NCI-H2107 treated with DMSO at 0.1 percent for 48 hours (cell line): ENCODE measurements around the gene MOG.

Source experiments
- DNase-seq: peaks from one replicate; lab custom pipeline; 2025; ENCODE audit not compliant: unreplicated experiment; lab: John Stamatoyannopoulos, UW

Gene MOG

DNA sequence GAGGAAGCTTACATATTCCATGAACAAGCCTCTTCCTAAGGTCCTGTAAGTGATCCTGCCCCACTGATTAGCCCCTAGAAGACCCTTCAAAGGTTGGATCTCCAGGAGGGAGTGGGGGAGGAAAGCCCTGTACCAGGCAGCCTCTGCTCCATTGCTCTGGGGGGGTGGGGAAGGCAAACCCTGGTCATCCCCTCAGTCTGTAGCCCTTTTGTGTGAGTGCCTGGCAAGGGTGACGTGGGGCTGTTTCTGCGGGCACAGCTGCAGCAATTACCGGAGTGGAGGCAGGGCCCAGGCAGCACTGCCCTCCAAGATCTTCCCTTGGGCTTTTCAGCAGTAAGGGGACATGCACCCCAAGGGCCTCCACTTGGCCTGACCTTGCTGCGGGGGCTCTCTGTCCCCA is at the start of gene MOG:
Gene MOG (plus strand): TSS at position 295 of the 400 bp plus-strand sequence. CDS start 118 bp downstream, outside the sequence.
- DNase-seq = no peak

GRCh38 chr6:29608131-29608530 is 48.8 kb upstream of the MOG start:
- no peak for DNase-seq

GRCh38 chr6:29610540-29610939 is 46.4 kb upstream of the MOG start:
- no peak for DNase-seq

DNA sequence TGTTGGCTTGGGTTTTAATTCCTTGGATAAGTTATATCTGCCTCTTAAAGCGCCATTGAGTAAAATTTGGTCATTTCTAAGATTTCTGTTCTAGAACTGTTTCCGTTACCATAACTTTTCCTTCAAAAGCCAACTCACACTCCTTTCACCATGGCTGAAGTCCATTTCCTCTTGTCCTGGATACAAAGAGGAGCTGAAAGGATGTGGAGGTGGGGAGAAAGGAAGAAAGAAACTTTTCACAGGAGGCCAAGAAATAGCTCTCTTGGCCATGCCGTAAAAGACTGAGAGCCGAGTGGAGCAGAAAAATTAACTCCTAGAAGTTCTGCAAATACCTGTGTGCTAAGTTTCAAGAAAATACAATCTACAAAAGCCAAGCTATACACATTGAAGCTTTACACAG is 45.5 kb upstream of the MOG start:
- DNase-seq = no peak

GRCh38 chr6:29617782-29618554 is 38.9 kb upstream of the MOG start:
- DNase-seq = no peak

DNA sequence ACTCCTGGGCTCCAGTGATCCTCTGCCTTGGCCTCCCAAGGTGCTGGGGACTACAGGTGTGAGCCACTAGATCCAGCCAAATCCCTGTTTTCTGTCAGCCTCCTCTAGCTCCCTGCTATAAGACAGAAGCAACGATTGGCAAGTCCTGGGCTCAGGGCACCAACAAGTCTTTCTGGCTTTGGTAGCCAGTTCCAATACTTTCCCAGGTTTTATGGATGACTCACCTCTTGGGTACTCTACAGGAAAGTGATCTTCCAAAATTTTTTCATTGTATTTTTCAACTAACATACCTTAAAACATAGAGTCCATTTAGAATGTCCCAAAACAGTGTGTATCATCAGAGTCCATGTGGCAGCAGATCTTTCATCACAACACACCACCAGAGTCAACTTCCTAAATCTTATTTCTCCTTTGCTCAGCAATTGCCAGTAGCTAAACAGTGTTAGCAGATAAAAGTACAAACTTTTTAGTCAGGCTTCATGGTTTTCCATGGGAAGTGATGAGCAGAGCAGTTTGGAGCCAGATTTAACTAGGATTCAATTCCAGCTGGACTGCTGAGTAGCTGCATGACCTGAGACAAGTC is 37.2 kb upstream of the MOG start:
- no peak for DNase-seq

DNA sequence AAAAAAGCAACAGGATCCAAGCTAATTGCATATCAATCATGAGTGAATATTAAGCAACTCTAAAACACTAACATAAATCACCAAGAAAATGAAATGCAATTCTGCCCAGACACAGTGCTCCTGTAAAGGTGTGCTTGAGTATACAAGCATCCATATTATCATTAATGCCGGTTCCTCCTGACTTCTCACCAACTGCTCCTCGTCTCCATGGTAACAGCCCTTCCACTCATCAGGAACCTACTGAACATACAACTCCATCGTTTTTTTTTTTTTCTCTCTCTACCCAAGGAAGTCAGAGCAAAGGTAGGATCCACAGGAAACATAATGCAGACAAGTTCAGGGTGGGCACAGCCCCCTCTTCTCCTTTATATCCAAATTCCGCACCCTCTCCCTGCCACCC is 36.3 kb upstream of the MOG start:
- DNase-seq = no peak

DNA sequence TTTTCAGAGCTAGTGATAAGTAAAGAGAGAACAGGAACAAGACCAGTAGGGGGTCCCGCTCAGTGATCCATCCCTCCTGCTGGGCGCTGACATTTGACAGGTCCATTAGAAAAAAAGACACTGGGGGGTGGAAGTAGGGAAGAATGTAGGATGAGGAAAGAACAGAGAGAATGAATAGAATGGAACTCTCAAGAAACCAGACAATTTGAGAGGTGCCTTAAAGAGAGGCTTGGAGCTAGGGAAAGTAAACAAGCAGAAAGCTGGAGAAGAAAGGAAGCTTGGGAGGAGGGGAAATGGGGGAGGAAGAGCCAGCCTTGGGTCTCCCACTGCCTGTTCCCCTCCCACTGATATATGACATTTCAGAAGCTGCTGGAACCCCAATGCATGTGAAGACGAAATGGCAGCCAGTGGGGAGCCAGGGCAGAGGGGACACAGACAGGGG is 32.4 kb upstream of the MOG start:
- DNase-seq = no peak

GRCh38 chr6:29625337-29625930 is 31.5 kb upstream of the MOG start:
- no peak for DNase-seq

DNA sequence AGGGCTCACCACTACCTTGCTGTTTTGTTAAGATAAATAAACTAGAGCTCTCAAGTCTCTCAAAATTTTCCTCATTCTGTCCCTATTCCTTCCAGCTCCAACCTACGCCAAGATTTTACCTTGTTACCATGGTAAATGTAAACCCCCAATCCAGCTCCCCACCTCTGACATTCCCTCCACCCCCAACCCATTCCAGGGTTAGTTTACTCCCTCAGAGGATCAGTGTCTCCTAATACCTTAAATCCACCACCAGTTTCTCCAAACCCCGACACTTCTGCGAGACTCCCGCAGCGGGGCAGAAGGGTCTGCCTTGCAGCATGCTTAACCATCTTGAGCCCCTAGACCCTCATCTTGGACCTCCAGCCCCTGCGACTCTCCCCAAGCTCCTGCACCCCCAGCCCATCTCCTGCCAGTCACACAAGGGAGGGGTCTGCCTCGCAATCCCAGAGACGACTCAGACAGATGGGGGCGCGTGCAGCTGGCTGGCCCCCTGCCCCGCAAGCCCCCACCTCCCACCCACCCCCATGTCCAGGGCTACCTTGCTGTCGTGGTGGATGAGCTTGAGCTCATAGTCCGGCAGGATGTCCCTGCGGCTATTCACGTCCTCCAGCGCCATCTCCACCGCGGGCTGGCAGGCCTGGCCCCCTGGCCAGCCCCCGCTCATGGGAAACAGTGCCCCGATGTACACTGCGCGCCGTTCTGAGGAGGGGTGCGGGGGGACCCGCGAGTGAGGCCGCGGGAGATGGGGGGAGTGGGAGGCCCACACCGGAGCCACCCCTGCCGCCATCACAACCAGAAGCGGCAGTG is 29.7 kb upstream of the MOG start:
- no peak for DNase-seq

GRCh38 chr6:29627755-29628418 is 29.0 kb upstream of the MOG start:
- DNase-seq = no peak

DNA sequence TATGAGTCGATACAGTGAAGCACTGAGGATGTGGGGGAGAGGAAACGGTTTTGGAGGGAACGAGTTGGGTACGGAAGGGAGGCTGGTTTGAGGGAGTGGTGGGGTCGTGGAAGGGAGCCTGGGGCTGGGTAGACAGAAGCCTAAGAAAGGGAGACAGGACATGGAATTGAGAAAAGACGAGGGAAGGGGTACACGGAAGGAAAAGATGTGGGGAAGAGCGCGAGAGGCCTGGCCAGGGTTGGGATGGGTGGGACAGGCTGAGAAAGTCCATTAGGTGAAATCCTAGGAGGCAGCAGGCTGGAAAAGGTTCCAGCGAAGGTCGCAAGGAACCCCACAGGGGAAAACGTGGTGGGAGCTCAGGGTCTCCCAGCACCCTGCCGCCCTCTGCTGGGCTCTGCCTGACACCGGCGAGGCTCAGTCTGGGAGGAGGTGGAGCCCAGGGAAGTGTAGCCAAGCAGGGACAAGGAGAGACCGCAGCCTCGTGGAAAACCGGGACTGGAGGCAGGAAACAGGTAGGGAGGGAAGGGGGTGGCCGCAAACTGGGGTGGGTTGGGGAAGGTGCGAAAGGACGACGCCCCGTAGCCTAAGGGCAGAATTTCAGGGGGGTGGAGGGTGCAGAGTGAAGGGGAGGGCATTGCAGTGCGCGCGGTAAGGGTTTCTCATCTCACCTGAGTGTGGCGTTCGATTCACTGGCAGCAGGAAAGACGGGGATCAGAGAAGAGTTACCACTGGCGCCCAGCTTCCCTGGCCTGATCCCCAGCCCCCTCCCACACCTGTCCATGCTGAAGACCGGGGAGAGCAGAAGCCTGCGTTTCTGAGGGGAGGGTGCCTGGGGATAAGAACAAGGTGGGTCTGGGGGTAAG is 28.2 kb upstream of the MOG start:
- DNase-seq = peak; percentile 12

GRCh38 chr6:29629571-29629970 is 27.3 kb upstream of the MOG start:
- DNase-seq = no peak

- no peak for DNase-seq
Observed at GRCh38 chr6:29630315-29630714, 26.6 kb upstream of the MOG start.

DNA sequence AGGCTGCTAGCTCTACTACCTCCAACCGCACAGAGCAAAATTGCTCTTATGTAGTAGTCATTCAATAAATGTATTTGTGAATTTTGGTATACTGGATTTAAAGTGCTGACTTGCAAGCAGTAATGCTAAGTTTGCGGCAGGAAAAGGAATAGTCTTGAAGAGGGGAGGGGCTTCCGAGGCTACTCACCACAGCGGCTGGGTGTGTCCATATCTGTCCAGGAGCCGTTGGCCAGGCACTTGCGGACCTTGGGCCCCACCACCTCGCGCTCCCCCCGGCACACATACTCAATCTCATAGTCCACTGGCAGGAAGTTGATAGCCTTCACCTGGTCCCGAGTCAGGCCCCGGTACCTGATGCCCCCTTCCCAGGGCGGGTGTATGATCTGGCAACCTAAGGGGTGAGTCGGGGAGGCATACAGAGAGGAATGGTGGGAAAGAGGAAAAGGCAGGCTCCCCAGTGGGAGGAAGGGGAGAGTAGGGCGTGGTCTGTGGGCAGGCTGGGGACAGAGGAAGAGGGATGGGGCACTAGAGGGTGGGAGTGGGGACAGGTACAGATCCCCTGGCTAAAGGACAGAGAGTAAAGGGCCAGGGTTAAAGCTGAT is 25.6 kb upstream of the MOG start:
- no peak for DNase-seq

- DNase-seq = no peak
Observed at GRCh38 chr6:29631860-29632731, 24.8 kb upstream of the MOG start.

- peak; percentile 46 for DNase-seq
Observed at GRCh38 chr6:29632789-29633533, 23.9 kb upstream of the MOG start, which contains the start of gene GABBR1. Gene GABBR1 (minus strand): TSS chr6:29633183. CDS start chr6:29632385, 798 bp downstream.

- no peak for DNase-seq
Observed at GRCh38 chr6:29633534-29633905, 23.4 kb upstream of the MOG start.
